Activated T-cell treated with anti-CD3 and anti-CD28 coated beads for 1 hour (primary cell): ENCODE measurements around the gene DTD1.

Experiments
- DNase-seq: peaks from one replicate; pipeline ENCODE4 v3.0.0-alpha.2; 2020; ENCODE audit warnings: low read depth

Gene DTD1

DNA sequence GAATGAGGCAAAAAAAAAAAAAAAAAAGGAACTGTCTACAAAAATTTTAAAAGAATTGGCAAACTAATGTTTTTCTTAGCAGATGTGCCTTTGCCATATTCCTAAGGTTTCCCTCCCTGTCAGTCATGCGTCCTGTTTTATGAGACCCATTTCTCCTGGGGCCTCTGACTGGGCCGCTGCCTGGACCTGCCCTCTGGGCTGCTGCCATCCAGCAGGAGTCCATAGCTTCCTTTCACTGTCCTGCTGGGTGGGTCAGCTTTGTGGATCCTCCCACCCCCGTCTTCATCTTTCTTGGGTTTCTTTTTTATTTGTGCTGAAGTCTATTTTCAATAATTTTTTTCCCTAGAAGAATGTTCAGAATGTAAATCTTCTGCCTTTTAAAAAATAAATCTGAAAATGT lies 114.9 kb downstream of the DTD1 start:
- DNase-seq: no peak

DNA sequence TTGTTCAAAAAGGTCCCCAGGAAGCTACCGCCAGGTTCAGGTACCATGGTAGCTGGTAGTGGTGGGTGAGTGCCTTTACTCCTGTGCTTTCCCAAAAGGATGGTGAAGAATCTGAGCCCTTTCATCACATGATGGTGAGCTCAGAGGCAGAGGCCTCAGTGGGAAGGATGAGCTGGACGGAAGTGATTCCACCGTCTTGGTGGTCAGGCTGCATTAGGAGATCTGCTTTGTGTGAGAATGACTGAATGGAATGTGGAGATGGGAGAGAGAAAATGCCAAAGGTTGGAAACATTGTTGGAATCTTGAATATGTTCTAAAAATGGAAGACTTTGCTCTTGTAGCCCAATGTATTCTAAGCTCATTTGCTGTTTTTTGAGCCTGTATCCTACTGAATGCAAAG lies 117.6 kb downstream of the DTD1 start:
- no peak for DNase-seq

DNA sequence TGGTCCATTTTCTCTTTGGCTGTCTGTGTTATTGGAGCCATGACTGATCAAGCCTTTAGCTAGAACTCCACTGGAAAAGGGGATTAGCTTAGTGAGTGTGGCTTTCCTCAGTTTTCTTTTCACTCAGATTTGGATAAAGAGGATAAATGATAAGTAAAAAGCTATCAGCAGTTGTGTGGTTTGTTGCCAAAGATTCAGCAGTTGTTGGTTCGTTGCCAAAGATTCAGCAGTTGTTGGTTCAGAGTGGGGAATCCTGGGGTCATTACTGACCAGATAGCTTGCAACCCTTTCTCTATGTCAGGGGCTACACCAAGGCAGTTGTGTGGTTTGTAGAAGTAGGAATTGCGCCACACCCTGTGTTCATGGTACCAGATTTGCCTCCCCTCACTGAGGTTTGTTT lies 118.1 kb downstream of the DTD1 start:
- DNase-seq: no peak

DNA sequence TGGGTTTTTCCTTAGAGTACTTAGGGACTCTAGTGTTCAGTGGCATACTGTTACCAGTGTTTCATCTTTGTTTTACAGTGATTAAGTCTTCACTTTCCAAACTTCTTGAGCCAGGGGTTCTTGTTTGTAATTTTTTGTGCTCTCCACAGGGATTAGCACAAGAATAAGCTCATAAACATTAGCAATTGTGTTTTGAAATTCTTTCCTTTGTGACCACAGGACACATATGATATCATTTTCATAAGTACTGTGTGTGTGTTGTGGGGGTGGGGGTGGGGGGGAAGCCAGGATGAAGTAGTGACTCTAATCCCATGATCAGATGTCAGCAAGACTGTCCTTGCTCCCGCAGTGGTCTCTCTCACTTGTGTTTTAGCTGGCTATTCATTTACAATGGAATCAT lies 124.3 kb downstream of the DTD1 start:
- no peak for DNase-seq

DNA sequence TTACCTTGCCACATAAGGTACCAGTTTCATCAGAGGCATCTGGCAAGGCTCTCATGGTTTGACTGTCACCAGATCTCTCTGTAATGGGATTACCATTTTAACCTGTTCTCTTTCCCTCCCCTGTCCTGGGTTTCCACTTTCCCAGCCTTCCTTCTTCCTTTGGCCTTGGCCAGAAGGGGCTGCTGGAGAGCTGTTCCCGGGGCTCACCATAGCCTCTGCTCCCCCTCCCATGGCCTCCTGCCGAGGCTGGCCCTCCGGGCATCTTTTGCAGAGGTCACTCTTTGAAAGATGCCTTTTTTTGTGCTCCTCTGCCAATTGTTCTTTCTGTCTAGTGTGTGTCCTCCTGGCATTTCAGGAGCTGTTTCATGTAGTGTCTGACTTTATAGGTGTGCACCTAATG lies 125.0 kb downstream of the DTD1 start:
- no peak for DNase-seq

DNA sequence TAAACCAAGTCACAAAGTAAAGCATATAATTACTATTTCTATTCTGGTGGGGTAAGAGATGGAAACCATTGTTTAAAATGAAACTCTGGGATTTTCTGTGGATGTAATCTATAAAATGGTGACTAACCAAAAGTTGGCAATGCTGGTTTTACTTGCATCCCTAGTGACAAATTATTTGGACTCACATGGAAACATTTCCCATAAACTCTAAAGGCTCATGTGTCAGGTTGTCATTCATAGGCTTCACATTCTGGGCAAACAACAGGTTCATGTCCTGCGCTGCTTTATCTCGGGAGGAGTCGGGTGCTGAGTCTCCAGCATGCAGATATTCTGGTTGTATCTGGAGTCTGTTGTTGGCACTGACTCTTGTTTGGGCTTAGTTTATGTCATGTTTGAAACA lies 127.7 kb downstream of the DTD1 start:
- DNase-seq: no peak

DNA sequence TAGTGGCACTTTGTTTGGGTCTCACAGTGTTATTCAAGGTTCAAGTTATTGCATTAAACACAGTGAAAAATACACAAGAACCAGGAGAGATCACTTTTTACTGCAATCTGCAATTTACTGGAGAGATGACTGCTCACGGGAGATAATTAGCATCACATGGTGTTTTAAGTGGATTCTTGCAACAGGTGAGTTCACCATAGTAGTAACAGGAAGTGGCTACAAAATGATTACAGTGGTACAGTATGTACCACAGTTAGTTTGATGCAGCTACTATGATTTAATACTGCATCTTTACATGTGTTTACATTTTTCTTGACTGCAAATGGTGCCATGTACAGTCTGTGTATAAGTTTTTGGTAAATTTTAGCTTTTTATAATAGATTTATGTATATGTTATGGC lies 129.2 kb downstream of the DTD1 start:
- no peak for DNase-seq

DNA sequence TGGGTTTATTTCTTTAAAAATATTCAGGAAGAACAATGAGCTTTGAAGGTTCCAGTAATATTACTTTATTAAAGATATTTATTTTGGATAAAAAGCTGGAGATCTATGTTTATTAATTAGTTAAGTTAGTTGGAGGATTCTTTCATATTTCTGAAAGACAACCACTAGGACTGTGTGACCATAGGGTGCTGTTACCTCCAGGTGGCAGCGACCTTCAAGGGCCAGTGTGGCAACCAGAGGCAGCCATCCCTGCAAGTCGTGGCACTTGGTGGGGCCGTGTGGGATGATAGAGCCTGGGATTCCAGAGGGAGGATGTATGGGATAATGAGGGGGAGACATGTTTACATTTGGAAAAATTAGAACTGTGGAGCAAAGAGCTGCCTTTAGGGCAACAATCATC lies 130.3 kb downstream of the DTD1 start:
- no peak for DNase-seq

DNA sequence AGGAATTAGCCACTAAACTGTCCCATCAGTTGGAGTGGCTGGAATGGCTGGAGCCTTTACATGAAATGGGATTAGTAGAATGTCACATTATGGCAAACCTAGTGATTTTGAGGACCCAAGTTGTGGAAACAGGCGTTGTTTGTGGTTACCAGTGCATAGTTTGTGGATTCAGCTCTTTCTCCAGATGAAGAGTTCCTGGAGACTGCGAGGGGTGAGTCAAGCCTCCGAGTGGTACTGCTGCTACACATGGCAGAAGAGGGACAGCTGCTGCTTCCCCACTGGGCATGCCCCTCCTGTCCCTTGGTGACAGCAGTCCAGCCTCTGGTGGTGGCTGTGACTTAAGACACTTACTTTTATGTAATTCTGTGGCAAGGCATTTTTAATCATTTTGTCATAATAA lies 131.6 kb downstream of the DTD1 start:
- DNase-seq: no peak

DNA sequence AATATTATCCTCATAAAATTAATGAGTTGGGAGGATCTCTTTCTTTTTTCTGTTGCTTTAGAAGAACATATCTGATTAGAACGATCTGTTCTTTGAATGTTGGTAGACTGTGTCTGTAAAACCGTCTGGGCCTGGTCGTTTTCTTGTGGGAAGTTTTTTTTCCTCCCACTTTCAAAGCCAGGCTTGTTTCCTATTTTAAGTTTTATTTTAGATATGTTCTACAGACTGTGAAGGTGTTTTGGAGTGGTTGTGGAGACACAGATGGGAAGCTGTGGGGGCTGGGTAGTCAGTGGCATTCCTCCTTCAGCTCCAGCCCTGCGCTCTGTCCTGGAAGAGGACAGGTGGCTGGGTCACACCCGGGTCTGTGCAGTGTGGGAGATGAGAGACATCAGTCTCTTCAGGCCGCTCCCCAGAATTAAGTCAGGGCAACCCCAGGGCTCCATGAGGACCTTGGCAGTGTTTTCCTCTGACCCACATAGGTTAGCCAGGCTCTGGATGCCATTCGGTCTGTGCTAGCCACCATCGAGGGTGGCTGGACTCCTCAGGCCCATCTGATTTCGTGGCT lies 133.8 kb downstream of the DTD1 start:
- DNase-seq: no peak

DNA sequence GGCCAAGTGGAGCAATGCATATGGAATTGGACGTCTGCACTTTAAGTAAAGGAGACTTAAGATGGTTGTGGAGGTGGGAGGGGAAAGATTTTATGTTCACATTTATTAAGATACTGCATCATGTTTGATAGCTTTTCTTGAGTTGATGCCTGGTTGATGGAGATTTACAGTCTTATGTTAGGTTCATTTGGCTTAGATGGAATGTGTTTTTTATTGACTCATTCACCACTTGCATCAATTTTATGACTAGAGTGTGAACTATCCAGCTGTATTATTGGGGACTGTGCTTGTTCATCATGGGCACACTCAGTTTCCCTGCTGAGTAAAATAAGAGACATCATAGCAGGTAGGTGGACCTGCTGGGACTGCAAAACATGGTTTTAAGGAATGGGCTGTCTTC lies 134.5 kb downstream of the DTD1 start:
- DNase-seq: no peak

DNA sequence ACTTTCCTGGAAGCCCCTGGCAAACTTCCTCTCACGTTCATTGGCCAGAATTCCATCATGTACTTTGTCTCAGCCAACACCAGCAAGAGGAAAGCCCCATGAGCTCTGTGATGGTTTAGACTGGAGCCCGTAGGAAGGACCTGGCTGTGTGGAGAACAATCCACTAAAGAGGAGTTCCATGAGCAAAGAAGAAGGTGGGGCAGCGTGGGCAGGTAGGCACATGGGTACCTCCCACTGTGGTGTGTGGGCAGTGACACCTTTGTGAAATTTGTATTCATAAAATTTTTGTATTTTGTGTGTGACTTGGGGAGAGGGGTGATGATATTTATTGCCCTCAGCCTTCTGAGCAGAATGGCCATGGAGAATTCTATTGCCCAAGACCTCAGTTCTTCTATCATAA lies 136.2 kb downstream of the DTD1 start:
- no peak for DNase-seq

DNA sequence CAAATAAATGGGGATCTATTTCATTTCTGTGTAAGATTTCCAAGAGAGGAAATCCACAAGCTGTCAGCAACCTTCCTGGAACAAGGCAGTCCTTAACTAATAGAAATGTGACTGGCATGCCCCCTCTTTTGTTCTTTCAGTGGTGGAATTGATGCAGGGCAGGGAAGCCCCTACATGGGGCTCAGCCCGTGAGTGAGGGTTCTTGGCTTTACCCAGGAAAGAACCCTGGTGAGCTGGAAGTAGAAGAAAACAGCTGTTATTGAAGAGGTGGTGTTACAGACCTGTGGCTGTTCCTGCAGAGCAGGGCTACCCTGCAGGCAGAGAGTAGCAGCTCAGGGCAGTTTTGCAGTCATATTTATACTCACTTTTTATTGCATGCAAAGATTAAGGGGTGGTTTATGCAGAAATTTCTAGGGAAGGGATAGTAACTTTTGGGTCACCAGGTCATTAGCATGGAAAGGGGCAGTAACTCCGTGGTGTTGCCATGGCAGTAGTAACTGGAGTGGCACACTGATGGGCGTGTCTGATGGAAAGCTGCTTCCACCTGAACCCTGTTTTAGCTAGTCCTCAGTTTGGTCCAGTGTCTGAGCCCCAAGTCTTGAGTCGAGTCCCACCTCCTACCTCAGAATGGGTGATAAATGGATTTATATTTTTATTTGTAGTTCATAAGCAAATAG lies 137.1 kb downstream of the DTD1 start:
- DNase-seq: no peak

DNA sequence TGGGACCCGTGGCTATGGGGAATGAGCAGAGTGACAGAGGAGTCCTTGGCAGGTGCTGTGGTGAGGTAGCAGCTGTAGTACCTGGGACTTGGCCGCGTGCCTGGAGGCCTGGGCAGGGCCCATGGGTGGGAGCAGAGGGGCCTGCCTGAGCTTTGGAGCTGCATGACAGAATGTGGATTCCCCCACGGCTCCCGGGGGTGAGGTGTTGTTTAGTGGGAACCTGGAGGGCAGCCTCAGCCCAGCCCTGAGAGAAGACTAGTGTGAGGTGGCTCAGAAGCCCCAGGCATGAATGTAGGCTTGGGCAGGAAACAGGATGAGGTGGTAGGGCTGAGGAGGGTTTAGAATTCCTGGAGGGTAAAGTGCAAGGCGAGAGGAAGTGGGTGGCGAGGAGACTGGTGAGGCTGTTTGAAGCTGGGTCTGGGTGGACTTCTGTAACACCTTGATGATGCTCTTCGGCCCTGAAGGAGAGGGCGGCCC lies 139.2 kb downstream of the DTD1 start:
- DNase-seq: no peak

DNA sequence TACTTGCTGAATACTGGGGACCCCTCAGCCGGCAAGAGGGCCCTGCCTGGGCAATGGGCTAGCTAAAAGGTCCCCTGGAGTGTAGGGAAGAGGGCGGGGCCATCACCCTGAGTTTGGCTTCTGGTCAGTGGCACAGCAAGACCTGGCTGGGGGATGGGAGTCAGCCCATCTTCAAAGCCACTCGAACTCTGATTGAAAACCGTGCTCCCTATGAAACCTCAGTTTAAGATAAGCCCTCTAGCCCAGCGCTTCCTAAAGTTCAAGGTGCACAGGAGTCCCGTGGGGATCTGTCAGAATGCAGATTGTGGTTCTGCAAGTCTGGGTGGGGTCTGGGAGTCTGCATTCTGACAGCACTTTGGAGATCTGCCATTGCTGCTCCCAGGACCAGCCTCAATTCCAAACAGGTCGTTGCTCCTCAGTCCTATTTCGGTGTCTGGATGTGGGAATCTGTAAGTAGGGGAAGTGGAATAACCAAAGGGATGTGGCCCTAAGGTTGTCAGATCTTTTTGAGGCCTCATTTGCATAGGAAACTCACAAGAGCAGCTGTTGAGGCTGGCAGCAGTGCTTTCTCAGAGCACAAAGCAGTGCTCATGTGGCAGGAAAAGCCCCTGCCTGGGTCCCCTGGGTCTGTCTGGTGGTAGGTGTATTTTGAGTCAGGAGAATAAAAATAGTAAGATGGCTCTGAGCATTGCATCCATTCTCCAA lies 140.5 kb downstream of the DTD1 start:
- DNase-seq: no peak

DNA sequence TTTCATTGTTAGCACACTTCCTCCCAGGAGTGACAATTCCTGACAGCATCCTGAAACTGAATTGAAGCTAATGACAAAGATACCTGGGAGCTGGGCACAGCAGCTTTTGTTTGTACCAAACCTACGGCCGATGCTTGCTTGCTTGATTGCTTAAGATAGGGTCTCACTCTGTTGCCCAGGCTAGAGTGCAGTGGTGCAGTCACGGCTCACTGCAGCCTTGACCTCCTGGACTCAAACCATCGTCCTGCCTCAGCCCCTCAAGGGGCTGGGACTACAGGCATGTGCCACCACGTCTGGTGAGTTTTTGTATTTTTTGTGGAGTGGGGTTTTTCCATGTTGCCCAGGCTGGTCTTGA lies 141.0 kb downstream of the DTD1 start:
- DNase-seq: no peak

DNA sequence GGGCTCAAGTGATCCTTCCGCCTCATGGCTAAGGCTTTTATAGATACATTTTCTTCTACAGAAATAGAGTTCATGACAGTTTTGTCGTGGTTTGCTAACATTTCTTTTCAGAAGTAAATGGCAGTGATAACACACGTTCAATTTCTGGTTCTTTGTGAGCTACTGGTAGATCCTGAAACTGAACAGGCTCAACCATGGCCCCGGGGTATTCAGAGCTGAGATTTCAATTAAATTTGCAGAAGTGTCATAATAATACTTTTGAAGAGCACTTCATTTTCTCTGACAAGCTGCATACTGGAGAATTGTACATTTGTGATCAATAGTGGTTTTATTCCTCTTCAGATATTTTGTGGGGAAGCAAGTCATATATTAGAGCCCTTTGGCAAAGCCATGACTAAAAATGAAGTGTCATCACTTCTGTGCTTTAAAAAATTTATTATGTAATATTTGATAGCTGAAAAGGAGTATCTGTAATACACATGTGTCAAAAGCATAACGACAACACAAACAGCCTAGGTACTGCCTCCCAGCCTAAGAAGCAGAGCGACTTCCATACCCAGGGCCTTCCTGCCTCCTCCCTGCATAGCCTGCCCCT lies 141.5 kb downstream of the DTD1 start:
- DNase-seq: no peak

DNA sequence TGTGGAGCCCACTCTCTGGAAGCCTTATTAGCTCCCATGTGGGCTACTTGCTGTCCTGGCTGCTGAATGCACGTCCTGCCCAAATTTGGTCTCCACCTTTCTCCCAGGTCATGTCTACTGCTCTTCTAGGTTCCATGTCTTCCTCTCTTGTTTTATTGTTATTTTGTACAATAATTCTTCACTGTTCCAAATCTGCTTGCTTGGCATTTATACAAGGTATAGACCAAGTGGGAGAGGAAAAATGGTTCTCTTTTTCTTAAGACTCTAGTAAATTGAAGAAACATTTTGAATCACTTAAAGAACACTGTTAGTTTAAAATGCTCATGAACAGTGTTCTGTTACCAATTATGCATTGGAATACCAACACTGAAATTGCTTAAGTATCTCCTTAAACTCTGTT lies 144.1 kb downstream of the DTD1 start:
- no peak for DNase-seq

DNA sequence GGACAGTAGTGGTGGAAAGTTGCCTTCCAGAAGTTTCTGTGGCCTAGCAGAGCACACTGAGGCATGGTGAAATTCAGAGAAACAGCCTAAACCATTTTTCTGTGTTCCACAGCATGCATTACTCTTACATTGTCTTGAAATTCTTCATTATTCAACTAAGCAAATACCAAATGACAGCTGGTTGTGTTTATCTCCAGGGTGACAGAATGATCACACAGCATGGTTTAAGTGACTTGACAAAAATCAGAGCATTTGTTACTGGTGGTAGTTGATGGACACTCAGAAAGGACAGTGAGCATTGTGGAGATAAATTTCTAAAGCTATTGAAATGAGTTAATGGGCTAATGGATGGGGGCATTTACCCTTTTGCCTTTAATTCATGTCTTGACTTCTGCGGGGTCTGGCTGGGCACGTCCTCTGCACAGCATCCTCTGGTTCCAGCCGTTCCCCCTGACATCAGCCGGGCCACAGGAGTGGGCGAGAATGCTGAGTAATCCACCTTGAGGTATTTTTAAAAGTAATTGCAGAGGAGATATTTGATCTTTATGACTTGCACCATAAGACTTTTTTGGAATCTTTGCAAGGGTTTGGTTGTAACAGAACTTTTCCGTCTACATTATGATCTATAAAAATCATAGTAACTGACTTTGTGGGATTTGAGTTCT lies 146.8 kb downstream of the DTD1 start:
- no peak for DNase-seq

DNA sequence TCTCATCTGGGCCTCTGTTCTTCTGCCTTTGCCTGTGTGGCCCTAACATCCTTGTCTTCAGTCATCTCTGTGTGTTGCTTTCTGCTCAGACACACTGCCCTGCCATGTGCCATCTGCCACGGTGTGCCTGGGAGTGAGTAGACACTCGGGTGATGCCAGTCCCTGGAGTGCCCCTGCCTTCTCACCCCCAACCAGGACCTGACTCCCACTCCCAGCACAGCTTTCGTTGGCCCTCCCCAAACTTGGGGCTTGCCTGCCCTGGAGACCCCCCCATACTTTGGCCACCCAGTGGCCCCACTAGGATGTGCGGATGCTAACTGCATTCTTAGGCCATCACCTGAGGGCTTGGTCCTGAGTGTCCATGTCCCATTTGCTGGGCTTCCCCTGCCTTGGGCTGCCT lies 149.3 kb downstream of the DTD1 start:
- DNase-seq: no peak

DNA sequence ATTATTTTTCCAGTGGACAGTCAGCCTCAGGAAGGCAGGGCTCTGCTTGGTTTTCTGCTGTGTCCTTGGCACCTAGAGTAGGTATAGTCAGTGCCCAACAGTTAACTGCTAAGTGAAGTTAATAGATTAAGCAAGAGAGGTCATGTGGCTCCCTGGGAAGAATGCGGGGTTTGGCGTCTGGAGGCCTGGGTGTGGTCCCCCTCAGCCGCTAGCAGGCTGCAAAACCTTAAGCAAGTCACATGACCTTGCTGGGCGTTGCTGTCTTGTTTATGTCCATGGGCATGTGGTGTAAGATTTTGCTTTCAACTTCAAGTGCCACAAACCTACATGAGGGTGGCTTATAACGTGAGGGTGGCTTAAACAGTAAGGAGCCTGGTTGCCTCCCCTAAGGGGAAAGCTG lies 150.2 kb downstream of the DTD1 start:
- DNase-seq: no peak

DNA sequence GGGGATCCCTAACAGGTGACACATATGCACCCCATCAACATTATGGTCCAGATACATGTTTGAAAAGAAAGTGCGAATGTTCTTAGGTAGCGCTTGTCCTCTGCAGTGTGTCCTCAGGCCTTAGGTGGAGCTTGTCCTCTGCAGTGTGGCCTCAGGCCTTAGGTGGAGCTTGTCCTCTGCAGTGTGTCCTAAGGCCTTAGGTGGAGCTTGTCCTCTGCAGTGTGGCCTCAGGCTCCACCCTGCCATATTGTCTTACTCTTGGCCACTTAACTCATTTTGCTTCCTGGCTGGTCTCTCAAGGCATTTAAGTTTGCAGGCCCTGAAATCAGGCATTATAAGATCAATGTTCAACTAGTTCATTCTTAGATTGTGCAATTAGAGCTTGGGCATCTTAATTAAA lies 151.0 kb downstream of the DTD1 start:
- DNase-seq: no peak

DNA sequence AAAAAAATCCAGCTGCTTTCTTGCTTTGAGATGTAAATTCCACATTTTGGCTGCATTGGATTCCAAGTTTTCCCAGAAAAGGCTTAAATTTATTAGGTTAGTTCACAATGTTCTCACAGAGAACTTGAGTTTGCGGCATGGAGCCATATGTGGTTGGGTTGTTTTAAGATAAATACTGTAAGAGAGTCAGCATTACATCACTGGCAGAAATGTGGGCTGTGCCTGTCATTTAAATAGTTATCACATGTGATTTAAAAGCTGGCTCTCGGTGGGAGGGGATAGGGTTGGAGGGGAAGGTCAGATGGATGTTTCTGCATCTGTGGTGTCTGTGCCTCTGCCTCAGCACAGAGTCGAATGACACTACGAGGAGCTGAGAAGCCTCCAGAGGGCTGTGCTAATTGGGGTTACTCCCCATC lies 151.9 kb downstream of the DTD1 start:
- DNase-seq: no peak
